ENCODE measurements around the gene PARVA. TPM values are rescaled to one million over a fixed set of nuclear protein-coding genes. Genes with fewer than 3 reads are reported as not detected.

Gene PARVA
- total RNA-seq, 1 experiment from 2014 or later, result 18.1 TPM

DNA sequence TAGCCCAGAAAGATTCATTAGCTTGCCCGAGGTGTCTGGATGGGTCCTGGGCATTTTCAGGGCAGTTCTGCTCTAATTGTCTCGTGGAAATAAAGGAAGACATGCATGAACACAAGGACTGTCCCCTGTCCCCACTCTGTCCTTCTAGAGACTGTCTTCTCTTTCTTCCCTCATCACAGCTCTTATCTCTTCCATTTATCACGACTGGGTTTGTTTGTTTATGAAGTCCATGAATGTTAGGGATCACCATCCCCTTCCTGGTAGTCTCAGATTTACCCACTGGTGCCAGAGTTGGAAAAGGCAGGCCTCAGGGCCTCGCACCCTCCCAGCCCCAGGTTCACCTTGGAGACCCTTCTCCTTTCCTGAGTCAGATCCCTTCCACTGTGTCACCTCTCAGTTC lies 134.8 kb downstream of the PARVA start:
- H3K4ac ChIP-seq (ENCODE audit: low read depth, low read length), result no peak overlapping the region
- H2BK15ac ChIP-seq (ENCODE audit: low read depth, low read length), result no peak overlapping the region
- no peaks in the 10 kb centered on the region for H3K23me2 ChIP-seq (ENCODE audit: insufficient read length, low read depth, low read length, poor library complexity, severe bottlenecking)
- no peak overlapping the region for H2AK5ac ChIP-seq (ENCODE audit: insufficient read length, low read length)
- H3K79me2 ChIP-seq (ENCODE audit: insufficient read depth, low read length), result no peaks in the 10 kb centered on the region
- no peak overlapping the region for H3K4me3 Mint-ChIP-seq
- H4K91ac ChIP-seq (ENCODE audit: insufficient read length, low read depth, low read length), result no peak overlapping the region
- H3K9me3 ChIP-seq (ENCODE audit: control insufficient read depth, low read depth, low read length), result no peaks in the 10 kb centered on the region
- no peaks in the 10 kb centered on the region for H3K27me3 ChIP-seq (ENCODE audit: insufficient read depth, low read length)
- H4K5ac ChIP-seq (ENCODE audit: insufficient read length, low read depth, low read length), result no peak overlapping the region
- TF ChIP-seq, protein P1, sequence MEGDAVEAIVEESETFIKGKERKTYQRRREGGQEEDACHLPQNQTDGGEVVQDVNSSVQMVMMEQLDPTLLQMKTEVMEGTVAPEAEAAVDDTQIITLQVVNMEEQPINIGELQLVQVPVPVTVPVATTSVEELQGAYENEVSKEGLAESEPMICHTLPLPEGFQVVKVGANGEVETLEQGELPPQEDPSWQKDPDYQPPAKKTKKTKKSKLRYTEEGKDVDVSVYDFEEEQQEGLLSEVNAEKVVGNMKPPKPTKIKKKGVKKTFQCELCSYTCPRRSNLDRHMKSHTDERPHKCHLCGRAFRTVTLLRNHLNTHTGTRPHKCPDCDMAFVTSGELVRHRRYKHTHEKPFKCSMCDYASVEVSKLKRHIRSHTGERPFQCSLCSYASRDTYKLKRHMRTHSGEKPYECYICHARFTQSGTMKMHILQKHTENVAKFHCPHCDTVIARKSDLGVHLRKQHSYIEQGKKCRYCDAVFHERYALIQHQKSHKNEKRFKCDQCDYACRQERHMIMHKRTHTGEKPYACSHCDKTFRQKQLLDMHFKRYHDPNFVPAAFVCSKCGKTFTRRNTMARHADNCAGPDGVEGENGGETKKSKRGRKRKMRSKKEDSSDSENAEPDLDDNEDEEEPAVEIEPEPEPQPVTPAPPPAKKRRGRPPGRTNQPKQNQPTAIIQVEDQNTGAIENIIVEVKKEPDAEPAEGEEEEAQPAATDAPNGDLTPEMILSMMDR (conservative IDR thresholded peaks at IDR 0.05), result no peak
- H2BK20ac ChIP-seq (ENCODE audit: low read depth, low read length, poor library complexity, severe bottlenecking), result no peak overlapping the region
- H3K27ac Mint-ChIP-seq, result no peak overlapping the region
- H2BK120ac ChIP-seq (ENCODE audit: low read depth, low read length, poor library complexity, severe bottlenecking), result no peak overlapping the region
- H3K9me3 Mint-ChIP-seq, result no peaks in the 10 kb centered on the region
- no peak overlapping the region for H3K23ac ChIP-seq (ENCODE audit: insufficient read length, low read depth, low read length)
- H3K56ac ChIP-seq (ENCODE audit: insufficient read length, low read depth, low read length), result no peak overlapping the region
- H3K36me3 Mint-ChIP-seq (ENCODE audit: insufficient read depth in 1 of 3, low read depth in 3 of 3), result no peaks in the 10 kb centered on the region
- no peak overlapping the region for H2BK5ac ChIP-seq (ENCODE audit: insufficient read length, low read length)
- no peaks in the 10 kb centered on the region for H4K20me1 ChIP-seq (ENCODE audit: control insufficient read depth, insufficient read depth, insufficient read length)
- H3K14ac ChIP-seq (ENCODE audit: insufficient read depth, low read length), result no peak overlapping the region
- H2AFZ ChIP-seq (ENCODE audit: low read length), result no peak overlapping the region
- H3K27ac ChIP-seq (ENCODE audit: insufficient read length, low read depth, low read length), result no peak overlapping the region
- no peak overlapping the region for H2BK12ac ChIP-seq (ENCODE audit: insufficient read length, low read depth, low read length)
- H3K4me1 Mint-ChIP-seq, result peaks cover 10 to 25% of the 10 kb centered on the region in 2 experiments
- peaks cover 2% of the 10 kb centered on the region; the same call in 1 of the 2 replicates for H3K4me1 ChIP-seq (ENCODE audit: insufficient read depth, low read length)
- no peaks in the 10 kb centered on the region for H3K27me3 Mint-ChIP-seq (ENCODE audit: low read depth)
- H3K18ac ChIP-seq (ENCODE audit: insufficient read length, low read depth, low read length), result no peak overlapping the region
- H3K79me1 ChIP-seq (ENCODE audit: insufficient read depth, low read depth, low read length, poor library complexity, severe bottlenecking), result no peaks in the 10 kb centered on the region
- no CpG with 5 or more reads among the region's 4 CpGs for WGBS (ENCODE audit: extremely low coverage, insufficient read length, low lambda C conversion rate)
- no peak overlapping the region for H4K8ac ChIP-seq (replicated peaks; ENCODE audit: insufficient read length, low read depth, low read length)
- H3K9ac ChIP-seq (ENCODE audit: extremely low read depth, insufficient read length, low read length), result no peak overlapping the region
- no peak overlapping the region for H3K4me2 ChIP-seq (ENCODE audit: insufficient read depth, insufficient read length, low read length)
- H3T11ph ChIP-seq (ENCODE audit: low read length), result no peak overlapping the region
- DNase-seq, result no peak
